GM23338 (cell line): Measurements from ENCODE around the gene CLCN4. TPM values are rescaled to one million over a fixed set of nuclear protein-coding genes. Genes with fewer than 3 reads are reported as not detected.

Source experiments
- ATAC-seq: fragments of 200-7000 bp; cut with Tn5 transposase; 3 replicates; pipeline ENCODE4 v1.9.1; 2020
- DNase-seq: peaks from one replicate; pipeline ENCODE4 v3.0.0-alpha.2; 2015; ENCODE audit warnings: low spot score
- H2AFZ ChIP-seq: fragments of 200-600 bp; sonication (generic); 2 replicates; pipeline ENCODE4 v1.8.0; 2016; ENCODE audit warnings: antibody characterized with exemption, mild to moderate bottlenecking, moderate library complexity
- H3F3A ChIP-seq: fragments of 200-600 bp; sonication (generic); replicated peaks from 2 replicates; pipeline ENCODE4 v1.8.0; 2017; ENCODE audit warnings: antibody characterized with exemption, mixed run types, low read depth
- H3K27ac ChIP-seq: fragments of 200-600 bp; sonication (generic); 2 replicates; pipeline ENCODE4 v1.6.1; 2016; ENCODE audit warnings: low read depth
- H3K27me3 ChIP-seq: fragments of 200-600 bp; sonication (generic); 2 replicates; pipeline ENCODE4 v1.8.0; 2016; ENCODE audit warnings: mild to moderate bottlenecking, mixed run types, moderate library complexity; ENCODE audit not compliant: insufficient read depth
- H3K36me3 ChIP-seq: fragments of 200-600 bp; sonication (generic); 2 replicates; pipeline ENCODE4 v1.8.0; 2016; ENCODE audit warnings: mild to moderate bottlenecking; ENCODE audit not compliant: insufficient read depth
- H3K4me1 ChIP-seq: fragments of 200-600 bp; sonication (generic); 2 replicates; pipeline ENCODE4 v1.8.0; 2016; ENCODE audit warnings: mild to moderate bottlenecking, moderate library complexity; ENCODE audit not compliant: insufficient read depth
- H3K4me2 ChIP-seq: fragments of 200-600 bp; sonication (generic); 2 replicates; pipeline ENCODE4 v1.7.1; 2017; ENCODE audit warnings: mixed run types
- H3K4me3 ChIP-seq: fragments of 200-600 bp; sonication (generic); 2 replicates; pipeline ENCODE4 v1.6.1; 2016; ENCODE audit warnings: mixed run types
- H3K79me2 ChIP-seq: fragments of 200-600 bp; sonication (generic); replicated peaks from 2 replicates; pipeline ENCODE4 v1.8.0; 2017; ENCODE audit warnings: mild to moderate bottlenecking; ENCODE audit not compliant: insufficient read depth
- H3K9me2 ChIP-seq: fragments of 200-600 bp; sonication (generic); 2 replicates; pipeline ENCODE4 v1.8.0; 2017; ENCODE audit not compliant: insufficient read depth
- H4K20me1 ChIP-seq: fragments of 200-600 bp; sonication (generic); replicated peaks from 2 replicates; pipeline ENCODE4 v1.8.0; 2017; ENCODE audit warnings: mild to moderate bottlenecking; ENCODE audit not compliant: insufficient read depth
- H3K27ac Mint-ChIP-seq: 2 replicates; pipeline ENCODE4 v1.8.0; 2020; ENCODE audit warnings: inconsistent platforms, mild to moderate bottlenecking, moderate library complexity, mixed read lengths
- H3K27me3 Mint-ChIP-seq: 3 replicates; pipeline ENCODE4 v1.8.0; 2022; ENCODE audit warnings: low read depth, mild to moderate bottlenecking, moderate library complexity, mixed read lengths, inconsistent platforms; ENCODE audit not compliant: insufficient read depth, poor library complexity
- H3K36me3 Mint-ChIP-seq: 3 replicates; pipeline ENCODE4 v1.8.0; 2021; ENCODE audit warnings: low read depth, mild to moderate bottlenecking, inconsistent platforms, moderate library complexity, mixed read lengths
- H3K4me1 Mint-ChIP-seq: 3 replicates; pipeline ENCODE4 v1.8.0; 2020; ENCODE audit warnings: mild to moderate bottlenecking, inconsistent platforms, mixed read lengths
- H3K4me3 Mint-ChIP-seq: 3 replicates; pipeline ENCODE4 v1.8.0; 2021; ENCODE audit warnings: moderate library complexity, mild to moderate bottlenecking, inconsistent platforms, mixed read lengths
- H3K9me3 Mint-ChIP-seq: 3 replicates; pipeline ENCODE4 v1.8.0; 2020; ENCODE audit warnings: moderate library complexity, mild to moderate bottlenecking, inconsistent platforms, mixed read lengths
- CTCF ChIP-seq, 2 experiments: fragments of 200-600 bp in 1 of 2; sonication (generic) in 1 of 2; conservative IDR thresholded peaks; 2 replicates each; pipeline versions ENCODE4 v1.5.1 to v1.6.1; 2016 to 2017; ENCODE audit warnings: antibody characterized with exemption in 2 of 2, low read depth in 2 of 2, mild to moderate bottlenecking in 2 of 2, moderate library complexity in 1 of 2
- EZH2phosphoT487 ChIP-seq: fragments of 200-600 bp; sonication (generic); IDR thresholded peaks from one replicate; pipeline ENCODE4 v1.8.1; 2018; ENCODE audit warnings: antibody characterized with exemption; ENCODE audit not compliant: unreplicated experiment
- NANOG ChIP-seq: IDR thresholded peaks from 2 replicates; pipeline ENCODE4 v1.6.1; 2016; ENCODE audit warnings: antibody characterized with exemption, borderline replicate concordance
- STAT1 ChIP-seq: IDR thresholded peaks from one replicate; pipeline ENCODE4 v1.6.1; 2016; ENCODE audit warnings: antibody characterized with exemption; ENCODE audit not compliant: unreplicated experiment
- ZNF114 ChIP-seq: fragments of 250-450 bp; sonication (Bioruptor Pico); IDR thresholded peaks from 2 replicates; pipeline ENCODE4 v1.5.0; 2020; ENCODE audit warnings: mild to moderate bottlenecking, moderate library complexity
- polyA plus RNA-seq: library from polyadenylated mRNA; unstranded; fragments of >200 nt; fragmentation: Nextera tagmentation; extraction: Ambion mirVana; gene quantifications from 2 replicates; pipeline ENCODE4 v1.2.1, GENCODE V29; 2016
- total RNA-seq: library from RNA; depleted of rRNA; stranded (reverse); fragments of >200 nt; shearing (Covaris generic); gene quantifications from 2 replicates; pipeline ENCODE4 v1.2.3, GENCODE V29; 2014
- TF ChIP-seq, protein P1 (sequence below): fragments of 250-450 bp; sonication (Bioruptor Pico); IDR thresholded peaks from 2 replicates; pipeline ENCODE4 v1.5.0; 2020; ENCODE audit warnings: mild to moderate bottlenecking, moderate library complexity
- TF ChIP-seq, protein P2 (sequence below): IDR thresholded peaks from 2 replicates; pipeline ENCODE4 v1.6.1; 2016; ENCODE audit warnings: antibody characterized with exemption

The CLCN4 gene
- total and polyA plus RNA-seq, 2 experiments from 2014 or later: 1.2 to 4.9 TPM

- Histone ChIP-seq H3K27ac (no peak overlapping the region), H3K4me2 (no peak overlapping the region), H2AFZ (no peak overlapping the region), H3K9me2 (no peaks in the 10 kb centered on the region), H3F3A (no peaks in the 10 kb centered on the region), H3K79me2 (no peaks in the 10 kb centered on the region), H3K27me3 (no peaks in the 10 kb centered on the region), H3K4me3 (no peak overlapping the region), H3K4me1 (no peaks in the 10 kb centered on the region), H4K20me1 (no peaks in the 10 kb centered on the region), H3K36me3 (no peaks in the 10 kb centered on the region)
- Mint-ChIP-seq H3K27me3 (no peaks in the 10 kb centered on the region), H3K4me1 (peaks cover 2% of the 10 kb centered on the region; the same call in 1 of the 3 replicates), H3K36me3 (no peaks in the 10 kb centered on the region), H3K27ac (no peak overlapping the region), H3K4me3 (no peak overlapping the region), H3K9me3 (no peaks in the 10 kb centered on the region)
- peak; percentile 57; the same call in 2 of the 3 replicates for ATAC-seq
- DNase-seq: peak; percentile 26
- TF ChIP-seq, protein P1, sequence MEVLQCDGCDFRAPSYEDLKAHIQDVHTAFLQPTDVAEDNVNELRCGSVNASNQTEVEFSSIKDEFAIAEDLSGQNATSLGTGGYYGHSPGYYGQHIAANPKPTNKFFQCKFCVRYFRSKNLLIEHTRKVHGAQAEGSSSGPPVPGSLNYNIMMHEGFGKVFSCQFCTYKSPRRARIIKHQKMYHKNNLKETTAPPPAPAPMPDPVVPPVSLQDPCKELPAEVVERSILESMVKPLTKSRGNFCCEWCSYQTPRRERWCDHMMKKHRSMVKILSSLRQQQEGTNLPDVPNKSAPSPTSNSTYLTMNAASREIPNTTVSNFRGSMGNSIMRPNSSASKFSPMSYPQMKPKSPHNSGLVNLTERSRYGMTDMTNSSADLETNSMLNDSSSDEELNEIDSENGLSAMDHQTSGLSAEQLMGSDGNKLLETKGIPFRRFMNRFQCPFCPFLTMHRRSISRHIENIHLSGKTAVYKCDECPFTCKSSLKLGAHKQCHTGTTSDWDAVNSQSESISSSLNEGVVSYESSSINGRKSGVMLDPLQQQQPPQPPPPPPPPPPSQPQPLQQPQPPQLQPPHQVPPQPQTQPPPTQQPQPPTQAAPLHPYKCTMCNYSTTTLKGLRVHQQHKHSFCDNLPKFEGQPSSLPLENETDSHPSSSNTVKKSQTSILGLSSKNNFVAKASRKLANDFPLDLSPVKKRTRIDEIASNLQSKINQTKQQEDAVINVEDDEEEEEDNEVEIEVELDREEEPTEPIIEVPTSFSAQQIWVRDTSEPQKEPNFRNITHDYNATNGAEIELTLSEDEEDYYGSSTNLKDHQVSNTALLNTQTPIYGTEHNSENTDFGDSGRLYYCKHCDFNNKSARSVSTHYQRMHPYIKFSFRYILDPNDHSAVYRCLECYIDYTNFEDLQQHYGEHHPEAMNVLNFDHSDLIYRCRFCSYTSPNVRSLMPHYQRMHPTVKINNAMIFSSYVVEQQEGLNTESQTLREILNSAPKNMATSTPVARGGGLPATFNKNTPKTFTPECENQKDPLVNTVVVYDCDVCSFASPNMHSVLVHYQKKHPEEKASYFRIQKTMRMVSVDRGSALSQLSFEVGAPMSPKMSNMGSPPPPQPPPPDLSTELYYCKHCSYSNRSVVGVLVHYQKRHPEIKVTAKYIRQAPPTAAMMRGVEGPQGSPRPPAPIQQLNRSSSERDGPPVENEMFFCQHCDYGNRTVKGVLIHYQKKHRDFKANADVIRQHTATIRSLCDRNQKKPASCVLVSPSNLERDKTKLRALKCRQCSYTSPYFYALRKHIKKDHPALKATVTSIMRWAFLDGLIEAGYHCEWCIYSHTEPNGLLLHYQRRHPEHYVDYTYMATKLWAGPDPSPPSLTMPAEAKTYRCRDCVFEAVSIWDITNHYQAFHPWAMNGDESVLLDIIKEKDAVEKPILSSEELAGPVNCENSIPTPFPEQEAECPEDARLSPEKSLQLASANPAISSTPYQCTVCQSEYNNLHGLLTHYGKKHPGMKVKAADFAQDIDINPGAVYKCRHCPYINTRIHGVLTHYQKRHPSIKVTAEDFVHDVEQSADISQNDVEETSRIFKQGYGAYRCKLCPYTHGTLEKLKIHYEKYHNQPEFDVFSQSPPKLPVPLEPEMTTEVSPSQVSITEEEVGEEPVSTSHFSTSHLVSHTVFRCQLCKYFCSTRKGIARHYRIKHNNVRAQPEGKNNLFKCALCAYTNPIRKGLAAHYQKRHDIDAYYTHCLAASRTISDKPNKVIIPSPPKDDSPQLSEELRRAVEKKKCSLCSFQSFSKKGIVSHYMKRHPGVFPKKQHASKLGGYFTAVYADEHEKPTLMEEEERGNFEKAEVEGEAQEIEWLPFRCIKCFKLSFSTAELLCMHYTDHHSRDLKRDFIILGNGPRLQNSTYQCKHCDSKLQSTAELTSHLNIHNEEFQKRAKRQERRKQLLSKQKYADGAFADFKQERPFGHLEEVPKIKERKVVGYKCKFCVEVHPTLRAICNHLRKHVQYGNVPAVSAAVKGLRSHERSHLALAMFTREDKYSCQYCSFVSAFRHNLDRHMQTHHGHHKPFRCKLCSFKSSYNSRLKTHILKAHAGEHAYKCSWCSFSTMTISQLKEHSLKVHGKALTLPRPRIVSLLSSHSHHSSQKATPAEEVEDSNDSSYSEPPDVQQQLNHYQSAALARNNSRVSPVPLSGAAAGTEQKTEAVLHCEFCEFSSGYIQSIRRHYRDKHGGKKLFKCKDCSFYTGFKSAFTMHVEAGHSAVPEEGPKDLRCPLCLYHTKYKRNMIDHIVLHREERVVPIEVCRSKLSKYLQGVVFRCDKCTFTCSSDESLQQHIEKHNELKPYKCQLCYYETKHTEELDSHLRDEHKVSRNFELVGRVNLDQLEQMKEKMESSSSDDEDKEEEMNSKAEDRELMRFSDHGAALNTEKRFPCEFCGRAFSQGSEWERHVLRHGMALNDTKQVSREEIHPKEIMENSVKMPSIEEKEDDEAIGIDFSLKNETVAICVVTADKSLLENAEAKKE (CRISPR knock-in tag): no peak
- no peak for TF ChIP-seq NANOG
- TF ChIP-seq CTCF (conservative IDR thresholded peaks at IDR 0.05; ENCODE audit: low read depth in 2 of 2): 0 out of 4 replicates have a peak, but pooled peaks of 1 of the 2 experiments have one; percentile 18
Measured at GRCh38 chrX:10282490-10282889, 125.7 kb downstream of the CLCN4 start.

GRCh38 chrX:10286195-10286594, 129.4 kb downstream of the CLCN4 start:
- Histone ChIP-seq H2AFZ (no peak overlapping the region), H3K27me3 (no peaks in the 10 kb centered on the region), H3K36me3 (no peaks in the 10 kb centered on the region), H3K4me3 (no peak overlapping the region), H4K20me1 (no peaks in the 10 kb centered on the region), H3K79me2 (no peaks in the 10 kb centered on the region), H3F3A (no peaks in the 10 kb centered on the region), H3K4me1 (no peaks in the 10 kb centered on the region), H3K9me2 (no peaks in the 10 kb centered on the region), H3K27ac (no peak overlapping the region), H3K4me2 (no peak overlapping the region)
- no peak overlapping the region for H3K4me3 Mint-ChIP-seq
- H3K27ac Mint-ChIP-seq: no peak overlapping the region
- peaks cover 2% of the 10 kb centered on the region; the same call in 1 of the 3 replicates for H3K4me1 Mint-ChIP-seq
- H3K9me3 Mint-ChIP-seq: no peaks in the 10 kb centered on the region
- DNase-seq (no peak), ATAC-seq (no peak)
- no peaks in the 10 kb centered on the region; the same call in 2 of the 3 replicates for H3K36me3 Mint-ChIP-seq
- H3K27me3 Mint-ChIP-seq: no peaks in the 10 kb centered on the region
- TF ChIP-seq EZH2phosphoT487 (no peak), ZNF114 (no peak), NANOG (no peak), STAT1 (no peak)
- TF ChIP-seq, protein P2, sequence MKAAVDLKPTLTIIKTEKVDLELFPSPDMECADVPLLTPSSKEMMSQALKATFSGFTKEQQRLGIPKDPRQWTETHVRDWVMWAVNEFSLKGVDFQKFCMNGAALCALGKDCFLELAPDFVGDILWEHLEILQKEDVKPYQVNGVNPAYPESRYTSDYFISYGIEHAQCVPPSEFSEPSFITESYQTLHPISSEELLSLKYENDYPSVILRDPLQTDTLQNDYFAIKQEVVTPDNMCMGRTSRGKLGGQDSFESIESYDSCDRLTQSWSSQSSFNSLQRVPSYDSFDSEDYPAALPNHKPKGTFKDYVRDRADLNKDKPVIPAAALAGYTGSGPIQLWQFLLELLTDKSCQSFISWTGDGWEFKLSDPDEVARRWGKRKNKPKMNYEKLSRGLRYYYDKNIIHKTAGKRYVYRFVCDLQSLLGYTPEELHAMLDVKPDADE: no peak
